H1 (cell line): ENCODE measurements around the gene GPS1. TPM values are rescaled to one million over a fixed set of nuclear protein-coding genes. Genes with fewer than 3 reads are reported as not detected.

ENCODE experiments used
- CTBP2 ChIP-seq: IDR thresholded peaks from 2 replicates; pipeline ENCODE4 v1.7.0; 2011; ENCODE audit warnings: borderline replicate concordance, mild to moderate bottlenecking, moderate library complexity, mixed read lengths, low read length; ENCODE audit not compliant: insufficient read depth, insufficient read length
- polyA plus RNA-seq, 7 experiments: library from polyadenylated mRNA; depleted of rRNA in 3 of 7; stranded (reverse) in 5 of 7; unstranded in 2 of 7; fragments of >200 nt in 5 of 7; fragments of 200-250 nt in 2 of 7; gene quantifications; 1 replicate in 5 of 7; 2 replicates in 1 of 7; 4 replicates in 1 of 7; pipeline versions ENCODE4 v1.2.1 to v1.2.3, GENCODE V29; 2011 to 2013; ENCODE audit warnings: missing spikeins in 2 of 7, mixed read lengths in 2 of 7
- total RNA-seq: library from RNA; stranded (reverse); fragmentation: NEBNext Ultra II Directional; extraction: Animal tissue kit (Norgen Biotek cat#: 25700); gene quantifications from 2 replicates; pipeline ENCODE4 v1.2.1, GENCODE V29; 2021

Gene GPS1
- total and polyA plus RNA-seq, 2 of the 8 experiments (the other 6 are each of a cell fraction or from before 2014, with no cell fraction given): 153 to 277 TPM

DNA sequence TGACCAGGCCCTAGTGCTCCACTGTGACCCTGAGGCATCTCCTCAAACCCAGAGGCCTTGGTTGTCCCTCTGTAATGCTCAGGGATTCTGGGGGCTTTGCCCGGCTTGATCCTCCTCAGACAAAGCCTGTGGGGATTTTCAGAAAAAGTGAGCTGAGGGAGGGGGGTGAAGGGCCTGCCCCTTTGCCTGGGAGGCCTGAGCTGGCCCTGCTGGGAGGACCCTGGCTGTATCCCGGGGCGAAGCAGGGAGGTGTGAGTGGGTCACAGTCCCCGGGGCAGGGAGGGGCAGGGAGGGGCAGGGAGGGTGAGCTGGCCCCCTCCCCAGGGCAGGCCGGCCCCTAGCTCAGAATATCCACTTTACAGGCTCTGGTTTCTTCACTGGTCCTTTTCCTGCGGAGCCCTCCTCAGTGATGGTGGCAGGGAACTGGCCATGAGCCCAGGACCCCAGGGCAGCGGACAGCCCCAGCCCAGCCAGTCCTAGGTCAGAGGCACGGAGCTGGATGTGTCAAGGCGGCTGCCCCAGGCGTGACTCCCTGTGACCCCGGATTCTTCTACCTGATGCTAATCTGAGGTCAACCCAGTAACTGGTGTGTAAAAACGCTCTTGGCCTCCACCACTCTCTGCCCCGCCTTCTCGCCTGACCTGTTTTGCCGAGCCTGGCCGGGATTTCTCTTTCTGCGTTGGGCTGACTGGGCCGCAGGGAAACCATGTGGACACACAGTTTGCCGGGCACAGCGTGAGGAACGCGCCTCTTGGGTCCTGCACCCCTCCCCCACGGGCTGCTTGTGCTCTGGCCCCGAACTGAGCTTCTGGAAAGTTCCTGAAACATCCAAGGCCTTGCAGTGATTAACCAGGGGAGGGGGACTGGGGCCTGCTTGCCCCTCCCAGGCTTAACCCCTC, 52.1 kb downstream of the GPS1 start (continued):
- TF ChIP-seq CTBP2: no peak
